ENCODE results near the gene THAP5.
"Not testable (repeated sequence)": the region's sequence is repeated elsewhere in the genome, so short reads cannot be mapped to it uniquely, and the experiment has no call there.

THAP5 gene

DNA sequence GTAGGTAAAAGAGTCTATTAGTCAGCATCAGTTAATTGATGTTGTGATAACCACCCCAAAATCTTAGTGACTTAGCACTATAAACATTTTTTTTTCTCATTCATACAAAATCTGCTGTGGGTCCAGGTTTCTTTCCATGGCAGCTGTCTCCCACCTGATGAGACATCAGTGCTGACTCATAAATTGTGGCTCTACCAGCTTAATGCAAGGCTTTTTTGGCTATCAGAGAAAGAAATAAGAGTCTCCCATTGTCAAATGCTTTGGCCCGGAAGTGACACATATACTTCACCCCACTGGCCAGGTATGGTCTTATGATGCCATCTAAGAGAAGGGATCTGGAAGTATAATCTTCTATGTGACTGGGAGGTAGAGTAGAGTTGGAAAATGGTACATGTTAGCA lies 14.7 kb upstream of the THAP5 start:
- peak; percentile 38 for DNase-seq (ENCODE audit: low spot score)

DNA sequence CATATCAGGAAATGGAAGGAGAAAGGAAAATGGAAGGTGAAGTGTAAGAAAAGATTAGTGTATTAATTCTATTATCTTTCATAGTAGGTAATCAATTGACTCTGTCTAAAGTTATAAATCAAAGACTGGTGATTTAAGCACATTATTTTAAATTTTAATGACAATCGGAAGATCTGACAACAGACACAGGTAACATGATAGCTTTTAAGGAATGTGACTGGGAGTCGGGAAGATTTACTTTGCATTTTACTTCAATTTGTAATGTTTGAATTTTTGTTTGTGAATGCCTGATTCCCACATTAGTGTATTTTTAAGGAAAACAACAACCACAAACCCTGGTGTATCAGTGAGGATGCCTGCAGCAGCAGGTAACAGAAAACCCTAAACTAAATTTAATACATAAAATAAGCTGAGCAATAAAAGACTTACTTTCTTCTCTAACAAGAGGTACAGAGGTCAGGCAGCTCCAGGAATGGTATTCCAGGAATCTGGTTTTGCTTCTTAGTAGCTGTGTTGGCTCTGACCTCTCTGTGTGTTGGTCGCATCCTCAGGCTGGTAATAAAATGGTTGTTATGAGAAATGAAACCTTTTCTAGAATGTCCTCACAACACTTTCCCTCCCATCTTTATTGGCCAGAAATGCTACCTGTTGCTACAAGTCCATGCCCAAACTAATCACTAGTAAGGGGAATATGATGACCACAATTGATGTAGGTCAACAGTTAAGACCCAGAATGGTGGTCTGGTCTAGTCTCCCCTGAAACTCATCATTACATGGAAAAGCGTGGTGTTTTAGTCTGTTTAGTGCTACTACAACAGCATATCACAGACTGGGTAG lies 12.4 kb upstream of the THAP5 start:
- no peak for DNase-seq (ENCODE audit: low spot score)

DNA sequence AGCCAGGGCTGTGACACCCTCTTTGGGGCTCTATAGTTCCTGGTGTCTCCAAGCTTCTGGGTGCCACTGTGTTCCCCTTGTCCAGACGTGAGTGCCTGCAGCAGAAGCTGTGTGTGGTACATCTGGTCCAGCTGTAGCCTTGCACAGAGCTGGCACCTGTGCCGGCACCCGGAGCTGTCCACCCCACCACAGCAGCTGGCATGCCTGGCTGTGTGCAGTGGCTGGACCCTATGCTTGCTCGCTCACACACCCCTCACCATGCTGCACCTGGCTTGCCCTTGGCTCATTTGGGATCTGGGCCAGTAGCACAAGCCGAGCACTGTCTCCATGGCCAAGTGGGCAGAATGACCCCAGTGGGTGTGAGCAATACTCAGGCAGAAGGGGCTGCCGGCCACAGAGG lies 10.8 kb upstream of the THAP5 start:
- DNase-seq (ENCODE audit: low spot score): no peak

DNA sequence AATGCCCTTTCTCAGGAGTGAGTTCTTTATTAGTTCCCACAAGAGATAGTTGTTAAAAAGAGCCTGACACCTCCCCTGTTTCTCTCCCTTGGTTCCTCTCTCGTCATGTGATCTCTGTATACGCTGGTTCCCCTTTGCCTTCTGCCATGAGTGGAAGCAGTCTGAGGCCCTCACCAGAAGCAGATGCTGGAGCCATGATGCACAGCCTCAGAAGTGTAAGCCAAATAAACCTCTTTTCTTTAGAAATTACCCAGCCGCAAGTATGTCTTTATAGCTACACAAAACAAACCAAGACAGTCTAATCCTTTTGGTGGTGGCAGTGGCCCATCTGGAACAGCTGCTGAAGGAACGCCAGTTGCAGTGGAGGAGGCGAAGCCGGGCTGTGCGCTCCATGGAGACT lies 9.4 kb upstream of the THAP5 start:
- no peak for DNase-seq (ENCODE audit: low spot score)

DNA sequence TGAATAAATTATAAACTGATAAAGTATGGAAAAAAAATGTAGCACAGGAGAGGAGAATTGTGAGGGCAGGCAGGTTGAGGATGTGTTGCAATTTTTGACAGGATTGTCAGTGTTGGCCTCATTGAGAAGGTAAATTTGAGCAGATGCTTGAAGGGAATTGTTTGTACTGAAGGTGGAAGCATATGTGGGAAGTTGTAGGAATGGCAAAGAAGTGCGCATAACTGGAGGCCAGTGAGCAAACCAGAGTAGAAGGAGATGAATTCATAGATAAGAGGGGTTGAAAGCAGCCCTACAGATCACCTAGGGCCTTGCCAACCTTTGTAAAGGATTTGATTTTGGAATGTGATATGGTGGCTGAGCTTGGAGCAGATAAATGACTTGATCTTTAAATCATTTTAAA lies 6.6 kb upstream of the THAP5 start:
- DNase-seq (ENCODE audit: low spot score): no peak

DNA sequence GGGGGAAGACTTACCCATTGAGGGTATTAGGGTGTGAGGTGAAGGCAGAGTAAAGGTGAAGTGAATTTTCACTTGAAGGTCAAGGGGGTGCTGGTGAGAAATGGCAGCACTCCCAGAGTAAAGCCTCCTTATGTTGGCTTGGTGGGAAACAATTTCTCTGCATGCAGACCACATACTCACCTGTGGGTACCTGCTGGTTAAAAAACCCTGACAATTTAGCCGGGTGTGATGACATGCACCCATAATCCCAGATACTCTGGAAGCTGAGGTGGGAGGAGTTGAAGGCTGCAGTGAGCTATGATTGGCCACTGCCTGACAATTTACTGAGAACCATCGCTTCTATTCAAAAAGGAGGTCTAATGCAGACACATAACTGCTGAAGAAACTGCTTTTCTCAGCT lies 5.7 kb upstream of the THAP5 start:
- no peak for DNase-seq (ENCODE audit: low spot score)

DNA sequence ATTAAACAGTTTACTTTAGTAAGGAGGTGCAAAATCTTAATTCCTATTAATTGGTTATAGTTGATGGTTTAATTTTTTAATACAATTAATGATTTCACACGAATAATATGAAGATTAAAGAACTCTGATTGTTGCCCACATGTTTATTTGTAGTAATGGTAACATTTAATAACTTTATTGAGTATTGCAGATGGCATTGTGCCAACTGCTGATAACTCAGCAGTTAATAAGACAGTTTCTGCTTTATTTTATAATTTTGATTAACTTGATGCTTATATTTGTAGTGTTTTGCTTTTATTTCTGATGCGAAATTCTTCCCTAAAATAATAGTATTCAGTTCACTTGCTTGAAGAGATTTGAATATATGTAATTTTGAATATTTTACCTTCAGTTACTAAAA lies 3.0 kb upstream of the THAP5 start:
- DNase-seq (ENCODE audit: low spot score): no peak

DNA sequence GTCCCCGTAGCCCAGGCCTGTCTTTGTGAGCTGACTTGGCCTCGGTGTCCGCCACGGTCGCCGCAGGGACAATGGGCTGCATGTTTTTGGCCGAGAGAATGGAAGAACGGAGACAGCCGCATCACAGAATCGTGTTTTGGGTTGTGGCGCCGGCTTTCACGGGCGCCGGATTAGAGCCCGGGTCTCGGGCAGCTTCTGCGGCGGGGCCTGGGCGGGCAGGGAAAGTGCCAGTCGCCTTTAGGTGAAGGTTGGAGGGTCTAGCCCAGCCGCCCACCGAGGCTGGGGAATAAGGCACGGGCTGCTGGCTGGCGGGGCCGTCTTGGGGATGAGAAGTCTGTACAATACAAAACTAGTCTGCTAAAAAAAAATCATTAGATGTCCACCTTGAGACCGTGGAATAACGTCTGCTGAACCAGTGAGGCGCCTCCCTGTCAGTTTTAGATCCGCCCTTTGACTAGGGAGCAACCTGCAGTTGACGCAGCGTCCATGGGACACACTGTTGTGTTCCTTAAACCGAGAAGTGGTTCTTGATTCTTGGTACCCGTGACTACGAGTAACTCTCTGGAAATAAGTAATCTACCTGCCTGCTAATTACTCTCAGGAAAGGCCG lies 745 bp upstream of the THAP5 start:
- peak; percentile 85 for DNase-seq (ENCODE audit: low spot score)

DNA sequence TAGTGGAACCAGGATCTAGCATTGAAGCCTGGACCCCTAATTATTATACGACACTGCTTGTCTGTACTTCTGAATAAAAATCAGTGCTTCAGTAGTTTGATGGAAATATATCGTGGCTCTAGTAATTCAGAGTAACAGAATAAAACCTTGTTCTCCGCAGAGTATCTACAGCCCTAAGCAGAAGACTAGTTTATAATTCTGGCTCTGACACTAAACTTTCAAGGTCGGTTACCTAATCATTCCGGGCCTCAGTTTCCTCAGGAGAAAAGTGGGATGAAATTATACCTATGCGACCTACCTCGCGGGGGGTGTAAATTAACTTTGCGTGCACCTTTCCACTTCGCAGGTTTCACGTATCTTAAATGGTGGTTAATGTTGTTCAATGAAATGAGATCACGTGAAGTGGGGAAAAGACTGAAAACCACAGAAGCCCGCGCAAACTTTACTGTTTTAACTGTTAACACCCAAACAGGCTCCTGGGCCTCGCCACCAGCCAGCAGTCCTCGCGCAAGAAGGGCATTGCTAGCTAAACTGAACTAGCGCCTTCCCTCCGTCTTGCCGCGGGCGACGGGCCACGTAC lies 615 bp downstream of the THAP5 start:
- peak; percentile 22 for DNase-seq (ENCODE audit: low spot score)

DNA sequence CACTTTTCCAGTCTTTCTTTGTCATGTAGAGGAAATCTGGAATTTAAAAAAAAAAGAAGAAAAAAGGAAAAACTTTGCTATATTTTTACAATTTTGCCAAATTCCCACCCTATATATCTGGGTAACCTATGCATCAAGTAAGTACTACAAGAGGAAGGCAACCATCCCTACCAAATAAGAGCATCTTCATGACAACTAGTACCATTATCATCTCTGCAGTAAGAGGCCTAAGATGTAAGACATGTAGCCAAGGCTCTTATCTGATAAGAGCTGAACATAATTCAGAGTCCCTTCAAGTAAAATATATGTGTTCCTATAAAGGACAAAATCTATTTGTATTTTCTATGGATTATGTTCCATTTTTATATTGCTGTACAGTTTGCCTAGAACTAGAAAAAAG lies 3.5 kb downstream of the THAP5 start:
- no peak for DNase-seq (ENCODE audit: low spot score)

DNA sequence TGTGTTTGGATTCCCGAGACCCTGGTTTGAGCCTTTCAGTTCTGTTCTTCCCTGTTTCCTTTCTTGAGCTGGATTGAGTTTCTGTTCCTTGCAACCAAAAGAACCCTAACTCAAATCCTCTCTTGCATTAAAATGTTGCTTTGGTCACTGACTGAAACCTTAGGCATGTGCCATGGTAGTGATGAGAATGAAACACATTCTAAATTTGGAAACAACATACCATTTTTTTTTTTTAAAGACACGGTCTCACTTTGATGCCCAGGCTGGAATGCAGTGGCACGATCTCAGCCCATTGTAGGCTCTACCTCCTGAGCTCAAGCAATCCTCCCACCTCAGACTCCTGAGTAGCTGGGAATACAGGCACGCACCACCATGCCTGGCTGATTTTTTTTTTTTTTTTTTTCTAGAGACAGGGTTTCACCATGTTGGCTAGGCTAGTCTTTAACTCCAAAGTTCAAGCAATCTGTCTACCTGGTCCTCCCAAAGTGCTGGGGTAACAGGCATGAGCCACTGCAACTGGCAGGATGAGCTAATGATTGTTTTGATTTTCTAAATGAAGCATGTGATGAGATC lies 8.4 kb downstream of the THAP5 start:
- DNase-seq (ENCODE audit: low spot score): no peak

DNA sequence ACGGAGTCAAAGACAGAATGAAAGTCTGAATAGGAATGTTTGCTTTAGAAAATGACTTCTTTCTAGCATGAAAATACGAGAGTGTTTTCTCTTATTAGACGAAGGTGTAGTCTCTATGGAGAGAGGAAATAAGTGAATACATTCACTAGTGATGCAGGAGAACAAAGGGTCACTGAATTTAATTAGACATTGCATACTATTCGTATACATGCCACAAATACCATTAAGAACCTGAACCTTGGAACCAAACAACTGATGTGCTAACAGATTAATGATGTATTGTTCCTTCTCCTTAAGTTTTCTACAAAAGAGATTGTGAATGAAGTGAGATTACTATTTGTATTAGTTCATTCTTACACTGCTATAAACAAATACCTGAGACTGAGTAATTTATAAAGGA lies 10.3 kb downstream of the THAP5 start:
- DNase-seq (ENCODE audit: low spot score): no peak

DNA sequence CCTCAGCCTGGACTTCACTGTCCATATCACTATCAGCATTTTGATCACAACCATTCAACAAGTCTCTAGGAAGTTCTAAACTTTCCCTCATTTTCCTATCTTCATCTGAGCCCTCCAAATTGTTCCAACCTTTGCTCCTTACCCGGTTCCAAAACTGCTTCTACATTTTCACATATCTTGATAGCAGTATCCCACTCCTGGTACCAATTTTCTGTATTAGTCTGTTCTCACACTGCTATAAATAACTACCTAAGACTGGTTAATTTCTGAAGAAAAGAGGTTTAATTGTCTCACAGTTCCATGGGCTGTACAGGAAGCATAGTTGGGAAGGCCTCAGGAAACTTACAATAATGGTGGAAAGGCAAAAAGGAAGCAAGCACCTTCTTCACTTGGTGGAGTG lies 11.9 kb downstream of the THAP5 start:
- no peak for DNase-seq (ENCODE audit: low spot score)

DNA sequence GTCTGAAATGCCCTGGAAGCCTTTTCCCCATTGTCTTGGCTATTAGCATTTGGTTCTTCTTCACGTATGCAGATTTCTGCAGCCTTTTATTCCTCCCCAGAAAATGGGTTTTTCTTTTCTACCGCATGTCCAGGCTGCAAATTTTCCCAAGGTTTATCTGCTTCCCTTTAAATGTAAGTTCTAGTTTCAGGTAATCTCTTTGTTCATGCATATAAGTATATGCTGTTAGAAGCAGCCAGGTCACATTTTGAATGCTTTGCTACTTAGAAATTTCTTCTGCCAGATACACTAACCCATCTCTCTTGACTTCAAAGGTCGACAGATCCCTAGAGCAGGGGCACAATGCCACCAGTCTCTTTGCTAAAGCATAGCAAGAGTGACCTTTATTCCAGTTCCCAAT lies 12.3 kb downstream of the THAP5 start:
- DNase-seq (ENCODE audit: low spot score): no peak

DNA sequence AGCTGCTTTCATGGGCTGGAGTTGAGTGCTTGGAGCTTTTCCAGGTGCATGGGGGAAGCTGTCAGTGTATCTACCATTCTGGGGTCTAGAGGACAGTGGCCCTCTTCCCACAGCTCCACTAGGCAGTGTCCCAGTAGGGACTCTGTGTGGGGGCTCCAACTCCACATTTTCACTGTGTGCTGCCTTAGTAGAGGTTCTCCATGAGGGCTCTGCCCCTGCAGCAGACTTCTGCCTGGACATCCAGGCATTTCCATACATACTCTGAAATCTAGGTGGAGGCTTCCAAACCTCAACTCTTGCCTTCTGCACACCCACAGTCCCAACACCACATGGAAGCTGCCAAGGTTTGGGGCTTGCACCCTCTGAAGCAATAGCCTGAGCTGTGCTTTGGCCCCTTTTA lies 12.8 kb downstream of the THAP5 start:
- not testable (repeated sequence) for DNase-seq (ENCODE audit: low spot score)

DNA sequence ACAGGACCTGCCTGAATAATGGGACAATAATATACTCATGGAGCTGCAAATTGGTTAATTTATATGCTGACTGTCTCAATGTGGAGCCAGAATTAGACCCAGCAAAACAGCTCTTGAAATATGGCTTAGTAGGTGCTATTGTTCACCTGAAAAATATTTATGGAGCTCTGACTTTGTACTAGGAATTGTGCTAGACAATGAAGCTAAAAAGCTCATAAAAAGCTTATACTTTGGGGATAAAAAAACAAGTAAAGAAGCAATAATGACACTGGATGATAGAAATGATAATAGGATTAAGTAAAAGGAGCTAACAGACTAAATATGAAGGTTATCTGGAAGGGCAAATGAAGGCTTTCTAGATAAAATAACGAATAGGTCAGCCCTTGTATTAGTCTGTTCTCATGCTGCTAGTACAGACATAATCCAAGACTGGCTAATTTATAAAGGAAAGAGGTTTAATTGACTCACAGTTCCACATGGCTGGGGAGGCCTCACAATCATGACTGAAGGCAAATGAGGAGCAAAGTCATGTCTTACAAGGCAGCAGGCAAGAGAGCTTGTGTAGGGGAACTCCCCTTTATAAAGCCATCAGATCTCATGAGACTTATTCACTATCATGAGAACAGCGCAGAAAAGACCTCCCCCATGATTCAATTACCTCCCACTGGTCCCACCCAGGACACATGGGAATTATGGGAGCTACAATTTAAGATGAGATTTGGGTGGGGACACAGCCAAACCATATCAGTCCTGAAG lies 21.2 kb downstream of the THAP5 start:
- not testable (repeated sequence) for DNase-seq (ENCODE audit: low spot score)

DNA sequence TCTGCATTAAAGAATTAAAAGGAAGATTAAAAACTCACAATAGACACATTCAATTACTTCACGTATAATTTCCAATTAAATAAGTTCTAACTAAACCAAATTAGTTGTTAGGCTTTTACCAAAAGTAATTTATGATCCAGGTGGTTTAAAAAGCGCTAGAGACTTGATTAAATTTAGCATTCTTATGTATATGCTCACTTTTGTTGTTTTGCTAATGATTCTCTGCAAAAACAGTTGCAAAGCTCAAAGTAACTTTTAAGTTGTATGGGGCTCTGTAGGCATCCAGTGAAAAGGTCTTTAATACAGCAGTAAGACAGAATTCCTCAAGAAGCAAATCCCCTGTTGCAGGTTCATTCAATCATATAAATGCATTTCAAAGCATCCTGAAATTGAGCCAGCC lies 28.0 kb downstream of the THAP5 start:
- no peak for DNase-seq (ENCODE audit: low spot score)

DNA sequence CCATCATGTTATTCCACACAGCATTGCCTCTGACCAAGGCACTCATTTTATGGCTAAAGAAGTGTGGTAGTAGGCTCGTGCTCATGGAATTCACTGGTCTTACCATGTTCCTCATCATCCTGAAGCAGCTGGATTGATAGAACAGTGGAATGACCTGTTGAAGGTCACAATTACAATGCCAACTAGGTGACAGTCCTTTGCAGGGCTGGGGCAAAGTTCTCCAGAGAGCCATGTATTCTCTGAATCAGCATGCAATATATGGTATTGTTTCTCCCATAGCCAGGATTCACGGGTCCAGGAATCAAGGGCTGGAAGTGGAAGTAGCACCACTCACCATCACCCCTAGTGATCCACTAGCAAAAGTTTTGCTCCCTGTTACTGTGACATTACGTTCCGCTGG lies 30.8 kb downstream of the THAP5 start:
- DNase-seq (ENCODE audit: low spot score): not testable (repeated sequence)

DNA sequence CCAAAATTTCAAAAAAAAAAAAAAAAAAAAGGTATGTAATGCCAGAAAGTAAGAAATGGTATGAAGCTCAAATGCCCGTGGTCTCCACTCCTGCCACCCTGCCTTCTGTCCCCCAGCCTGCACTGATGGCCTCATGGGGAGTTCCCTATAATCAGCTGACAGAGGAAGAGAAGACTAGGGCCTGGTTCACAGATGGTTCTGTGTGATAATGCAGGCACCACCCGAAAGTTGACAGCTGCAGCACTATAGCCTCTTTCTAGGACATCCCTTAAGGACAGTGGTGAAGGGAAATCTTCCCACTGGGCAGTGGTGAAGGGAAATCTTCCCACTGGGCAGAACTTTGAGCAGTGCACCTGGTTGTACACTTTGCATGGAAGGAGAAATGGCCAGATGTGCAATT lies 31.3 kb downstream of the THAP5 start:
- not testable (repeated sequence) for DNase-seq (ENCODE audit: low spot score)

DNA sequence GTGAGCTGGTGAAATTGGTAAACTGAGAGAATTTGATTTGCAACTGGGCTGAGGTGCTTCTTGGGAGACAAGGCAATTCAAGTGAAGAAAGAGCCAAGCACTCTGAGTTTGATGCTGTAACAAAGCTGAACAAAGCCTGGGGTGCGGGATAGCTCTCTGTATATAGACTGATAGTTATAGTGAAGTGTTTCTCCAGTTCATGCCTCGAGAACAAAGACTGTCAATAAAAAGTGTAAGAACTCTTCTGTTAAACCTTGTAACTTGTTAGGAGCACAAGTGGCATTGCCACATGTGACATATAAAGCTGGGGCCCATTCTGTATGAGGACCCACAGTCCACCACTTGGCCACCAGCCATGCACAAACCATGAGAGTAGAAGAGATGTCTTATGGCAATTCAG lies 32.3 kb downstream of the THAP5 start:
- DNase-seq (ENCODE audit: low spot score): no peak

DNA sequence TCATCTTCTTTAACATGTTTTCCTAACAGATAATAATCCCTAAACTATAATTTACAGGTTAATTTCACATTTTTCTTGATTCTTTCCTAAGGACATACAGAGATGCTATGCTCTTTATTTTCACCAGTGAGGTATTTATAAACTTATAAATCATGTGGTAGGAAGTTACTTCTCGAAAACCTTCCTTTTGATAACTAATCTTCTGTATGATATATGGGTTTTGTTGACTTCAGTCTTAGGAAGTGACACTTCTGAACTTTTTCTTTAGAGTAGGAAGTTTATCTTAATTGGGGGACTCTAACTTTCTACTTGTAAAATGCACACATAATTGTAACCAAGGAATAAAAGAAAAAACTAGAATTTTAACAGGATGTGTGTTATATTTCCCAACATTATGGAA lies 33.8 kb downstream of the THAP5 start:
- no peak for DNase-seq (ENCODE audit: low spot score)

DNA sequence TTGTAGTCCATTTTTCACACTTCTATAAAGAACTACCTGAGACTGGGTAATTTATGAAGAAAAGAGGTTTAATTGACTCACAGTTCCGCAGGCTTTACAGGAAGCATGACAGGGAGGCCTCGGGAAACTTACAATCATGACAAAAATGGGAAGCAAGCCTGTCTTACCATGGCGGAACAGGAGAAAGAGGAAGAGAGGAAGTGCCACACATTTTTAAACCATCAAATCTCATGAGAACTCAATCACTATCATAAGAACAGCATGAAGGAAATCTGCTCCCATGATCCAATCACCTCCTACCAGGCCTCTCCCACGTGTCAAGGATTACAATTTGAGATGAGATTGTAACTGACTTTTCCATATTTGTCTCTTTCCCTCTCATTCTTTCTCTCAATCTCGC lies 34.2 kb downstream of the THAP5 start:
- no peak for DNase-seq (ENCODE audit: low spot score)

DNA sequence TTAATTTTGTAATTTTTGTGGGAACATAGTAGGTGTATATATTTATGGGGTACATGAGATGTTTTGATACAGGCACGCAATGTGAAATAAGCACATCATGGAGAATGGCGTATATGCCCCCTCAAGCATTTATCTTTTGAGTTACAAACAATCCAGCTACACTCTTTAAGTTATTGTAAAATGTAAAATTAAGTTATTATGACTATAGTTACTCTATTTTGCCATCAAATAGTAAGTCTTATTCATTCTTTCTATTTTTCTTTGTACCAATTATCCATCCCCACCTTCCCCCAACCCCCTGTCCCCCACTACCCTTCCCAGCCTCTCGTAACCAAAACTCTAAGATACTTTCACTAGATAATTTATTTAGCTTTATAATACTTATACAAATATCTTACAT lies 35.8 kb downstream of the THAP5 start:
- DNase-seq (ENCODE audit: low spot score): no peak
